GM10266 (cell line): Measurements from ENCODE around the gene GRAMD2B.

Source experiments
- DNase-seq: peaks from one replicate; pipeline ENCODE4 v3.0.0; 2012; ENCODE audit errors: extremely low spot score
- TF ChIP-seq, protein P1 (sequence below): IDR thresholded peaks from 2 replicates; pipeline ENCODE4 v1.5.1; 2012; ENCODE audit warnings: mild to moderate bottlenecking, low read depth; ENCODE audit not compliant: control insufficient read depth, insufficient read depth; ENCODE audit errors: missing control alignments

The GRAMD2B gene

DNA sequence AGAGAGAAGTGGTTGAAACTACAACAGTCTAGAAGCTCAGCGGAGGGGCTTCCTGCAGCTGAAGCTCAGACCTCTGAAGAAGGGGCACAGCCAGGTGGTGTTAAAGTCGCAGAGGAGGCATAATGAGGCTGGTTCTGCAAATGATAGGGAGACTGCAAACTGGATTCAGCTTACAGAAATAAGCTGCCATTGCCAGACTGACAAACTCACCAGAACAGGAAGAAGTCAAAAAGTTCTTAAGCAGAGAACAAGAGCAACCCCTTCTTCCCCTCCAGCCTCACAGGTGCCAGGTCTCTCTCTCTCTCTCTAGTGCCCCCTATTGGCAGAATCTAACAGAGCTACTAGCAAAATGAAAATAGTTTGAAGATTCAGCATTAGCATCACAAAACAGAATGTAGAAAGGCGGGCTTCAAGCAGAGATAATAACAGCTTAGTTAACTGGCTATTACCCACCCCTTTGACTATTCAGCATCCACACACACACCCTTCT is 76.7 kb downstream of the GRAMD2B start:
- peak; percentile 27 for DNase-seq
- TF ChIP-seq, protein P1, sequence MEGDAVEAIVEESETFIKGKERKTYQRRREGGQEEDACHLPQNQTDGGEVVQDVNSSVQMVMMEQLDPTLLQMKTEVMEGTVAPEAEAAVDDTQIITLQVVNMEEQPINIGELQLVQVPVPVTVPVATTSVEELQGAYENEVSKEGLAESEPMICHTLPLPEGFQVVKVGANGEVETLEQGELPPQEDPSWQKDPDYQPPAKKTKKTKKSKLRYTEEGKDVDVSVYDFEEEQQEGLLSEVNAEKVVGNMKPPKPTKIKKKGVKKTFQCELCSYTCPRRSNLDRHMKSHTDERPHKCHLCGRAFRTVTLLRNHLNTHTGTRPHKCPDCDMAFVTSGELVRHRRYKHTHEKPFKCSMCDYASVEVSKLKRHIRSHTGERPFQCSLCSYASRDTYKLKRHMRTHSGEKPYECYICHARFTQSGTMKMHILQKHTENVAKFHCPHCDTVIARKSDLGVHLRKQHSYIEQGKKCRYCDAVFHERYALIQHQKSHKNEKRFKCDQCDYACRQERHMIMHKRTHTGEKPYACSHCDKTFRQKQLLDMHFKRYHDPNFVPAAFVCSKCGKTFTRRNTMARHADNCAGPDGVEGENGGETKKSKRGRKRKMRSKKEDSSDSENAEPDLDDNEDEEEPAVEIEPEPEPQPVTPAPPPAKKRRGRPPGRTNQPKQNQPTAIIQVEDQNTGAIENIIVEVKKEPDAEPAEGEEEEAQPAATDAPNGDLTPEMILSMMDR = peak; percentile 67

DNA sequence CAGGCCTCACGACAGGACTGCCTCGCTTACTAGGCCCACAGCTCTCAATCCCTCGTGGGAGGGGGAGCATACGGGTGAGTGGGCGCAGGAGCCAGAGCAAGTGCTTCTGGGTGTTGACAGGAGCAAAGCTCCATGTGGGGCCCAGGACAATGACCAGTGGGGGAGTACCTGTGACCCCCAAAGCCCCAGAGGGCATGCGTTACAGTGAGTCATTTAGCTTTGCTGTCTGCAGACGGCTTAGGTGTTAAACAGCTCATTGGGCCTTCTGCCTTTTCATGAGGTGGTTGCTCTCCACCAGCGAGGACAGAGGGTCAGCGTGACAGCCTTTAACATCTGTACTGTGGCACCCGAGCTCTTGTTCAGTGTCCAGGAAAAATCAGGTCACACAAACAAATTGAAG is 78.2 kb downstream of the GRAMD2B start:
- TF ChIP-seq, protein P1 = no peak
- DNase-seq = no peak

DNA sequence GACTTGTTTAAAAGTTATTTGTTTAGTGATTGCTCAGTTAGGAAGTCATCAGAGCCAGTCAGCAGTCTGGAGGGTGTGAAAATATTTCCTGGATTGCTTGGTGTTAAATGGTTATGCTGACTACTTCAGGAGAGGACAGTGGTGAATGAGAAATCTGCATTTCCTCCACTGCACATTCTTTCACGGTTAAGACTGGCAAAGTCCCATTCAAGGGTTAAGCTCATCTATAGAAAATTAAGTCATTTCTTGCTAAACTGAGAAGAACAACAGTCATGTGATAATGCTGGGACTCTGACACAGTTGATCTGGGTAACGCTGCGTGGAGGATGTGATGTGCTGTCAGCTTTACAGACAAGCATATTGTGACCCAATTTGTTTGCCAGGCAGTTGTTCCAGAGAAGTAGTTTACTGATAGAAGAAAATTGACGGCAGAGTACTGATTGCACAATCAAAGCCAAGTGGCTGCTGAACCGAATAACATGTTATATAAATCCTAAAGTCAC is 80.4 kb downstream of the GRAMD2B start:
- DNase-seq = no peak
- TF ChIP-seq, protein P1 = no peak

DNA sequence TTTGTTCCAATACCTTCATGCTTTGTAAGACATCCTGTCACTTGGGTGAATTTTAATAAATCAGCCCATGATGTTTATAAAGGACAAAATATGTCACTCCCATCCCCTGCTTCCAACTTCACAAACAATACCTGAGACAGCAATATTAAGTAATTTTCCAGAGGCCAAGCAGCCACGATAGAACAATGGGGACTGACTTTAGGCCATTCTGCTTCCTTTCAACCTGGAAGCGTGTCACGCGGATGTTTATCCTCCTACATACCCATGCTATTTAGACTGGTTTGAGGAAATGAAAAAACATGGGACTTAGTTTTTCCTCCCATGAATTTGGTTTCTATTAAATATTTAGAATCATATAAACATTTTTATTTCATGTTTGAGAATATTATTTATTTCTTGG is 82.9 kb downstream of the GRAMD2B start:
- TF ChIP-seq, protein P1 = no peak
- DNase-seq = no peak

DNA sequence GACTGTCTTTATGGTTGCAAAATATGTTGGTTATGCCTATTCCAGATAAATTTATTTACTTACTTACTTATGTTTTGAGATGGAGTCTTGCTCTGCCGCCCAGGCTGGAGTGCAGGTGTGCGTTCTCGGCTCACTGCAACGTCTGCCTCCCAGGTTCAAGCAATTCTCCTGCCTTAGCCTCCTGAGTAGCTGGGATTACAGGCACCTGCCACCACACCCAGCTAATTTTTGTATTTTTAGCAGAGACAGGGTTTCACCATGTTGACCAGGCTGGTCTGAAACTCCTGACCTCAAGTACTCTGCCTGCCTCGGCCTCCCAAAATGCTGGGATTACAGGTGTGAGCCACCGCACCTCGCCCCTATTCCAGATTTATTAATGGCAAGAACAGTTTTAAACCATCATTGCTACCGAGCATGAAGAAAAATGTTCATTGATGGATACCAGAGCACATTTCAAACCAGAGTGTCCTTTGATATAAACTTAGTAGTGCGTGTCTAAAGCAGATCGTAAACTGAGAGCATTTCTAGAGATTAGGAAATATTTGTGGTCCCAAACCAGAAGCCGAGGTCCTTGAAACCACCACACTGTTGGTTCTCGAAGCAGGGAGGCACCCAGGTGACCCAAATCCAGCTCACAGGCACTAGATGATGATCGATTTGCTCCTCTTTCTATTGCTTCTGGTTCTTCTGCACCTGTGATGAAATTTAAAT is 85.2 kb downstream of the GRAMD2B start:
- no peak for DNase-seq
- TF ChIP-seq, protein P1 = no peak

DNA sequence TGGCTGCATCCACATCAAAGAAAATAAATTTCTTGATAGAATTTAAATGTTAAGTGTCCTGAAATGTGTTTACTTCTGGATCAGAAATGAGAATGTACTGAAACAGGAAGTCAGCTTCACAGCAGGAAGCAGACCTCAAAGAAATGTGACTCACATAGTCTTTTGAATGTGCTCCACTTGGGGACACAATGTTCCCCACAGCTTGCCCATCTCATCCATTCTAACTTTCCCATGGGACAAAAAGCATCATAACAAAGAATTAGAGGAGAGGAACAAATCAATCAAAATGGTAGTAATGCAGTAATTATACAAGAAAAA is 85.7 kb downstream of the GRAMD2B start:
- TF ChIP-seq, protein P1 = no peak
- no peak for DNase-seq

DNA sequence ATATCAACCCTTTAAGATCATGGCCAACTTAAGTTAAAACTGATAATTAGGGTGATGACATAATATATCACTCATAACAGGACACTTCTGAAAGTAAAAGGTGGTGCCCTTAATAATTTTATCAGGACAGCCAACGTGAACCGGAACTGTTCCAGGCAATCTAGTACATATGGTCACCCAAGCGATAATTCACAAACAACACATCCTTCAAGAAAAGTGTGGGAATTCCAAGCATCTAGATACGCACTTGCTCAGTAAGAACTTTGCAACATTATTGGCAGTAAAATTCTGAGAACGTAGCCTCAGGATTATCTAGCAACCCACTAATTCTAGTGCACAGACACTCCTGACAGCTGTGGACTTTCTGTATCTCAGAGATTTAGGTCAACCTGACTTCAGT is 86.1 kb downstream of the GRAMD2B start:
- TF ChIP-seq, protein P1 = no peak
- DNase-seq = no peak
